ENCODE measurements around the gene COL4A2. TPM values are rescaled to one million over a fixed set of nuclear protein-coding genes. Genes with fewer than 3 reads are reported as not detected.
A peak's percentile ranks its signal among the peaks of the same experiment; 100 is the strongest.

The COL4A2 gene
- polyA plus RNA-seq, 1 donor (not counting 4 experiments of a cell fraction or from before 2014, with no cell fraction given), result 30.7 TPM

DNA sequence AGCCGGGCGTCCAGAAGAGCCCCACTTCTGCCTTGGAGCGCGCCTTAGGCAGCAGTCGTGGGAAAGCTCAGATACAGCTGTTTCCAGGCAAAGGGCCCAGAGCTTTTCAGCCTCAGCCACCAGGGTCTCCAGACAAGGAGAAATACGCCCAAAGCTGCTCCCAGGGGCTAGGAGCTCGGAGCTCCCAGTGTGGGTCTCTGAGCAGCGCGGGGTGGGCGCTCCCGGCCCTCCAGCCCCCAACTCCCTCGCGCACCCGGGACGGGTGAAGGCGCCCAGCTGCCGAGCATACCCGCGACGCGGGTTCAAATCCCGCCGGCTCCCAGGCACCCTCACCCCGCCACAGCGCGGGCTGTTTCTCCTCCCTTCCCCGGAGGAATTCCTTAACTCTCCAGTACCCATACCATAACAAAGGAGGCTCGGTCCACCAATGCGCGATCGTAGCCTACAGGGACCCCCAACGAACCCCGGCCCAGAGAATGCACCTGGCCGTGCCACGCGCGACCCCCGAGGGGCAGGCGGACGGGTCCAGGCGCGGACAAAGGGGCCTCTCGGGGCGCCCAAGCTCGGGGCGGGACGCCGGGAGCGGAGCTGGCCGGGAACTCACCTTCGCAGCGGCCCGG lies 634 bp upstream of the COL4A2 start:
- FAIRE-seq (no peak), DNase-seq (ENCODE audit: low read depth, low spot score) (no peak)
- Histone ChIP-seq H4K20me1 (ENCODE audit: control insufficient read depth, extremely low read depth, insufficient read depth, low read length) (no peaks in the 10 kb centered on the region), H3K27me3 (ENCODE audit: control insufficient read depth, extremely low read depth, insufficient read depth, low read length) (no peaks in the 10 kb centered on the region), H3K4me3 (ENCODE audit: control insufficient read depth in 2 of 3, extremely low read depth in 1 of 3, insufficient read depth in 2 of 3, low read depth in 1 of 3, low read length in 3 of 3) (peak overlapping the region; percentile 74 to 92 (median 79)), H3K4me1 (ENCODE audit: control insufficient read depth, extremely low read depth, insufficient read depth, low read length) (peaks cover 43% of the 10 kb centered on the region), H3K27ac (ENCODE audit: control insufficient read depth, insufficient read depth, low read length) (peak overlapping the region; percentile 54), H3K9me3 (ENCODE audit: control insufficient read depth, low read depth, low read length) (no peaks in the 10 kb centered on the region), H3K4me2 (ENCODE audit: control insufficient read depth, extremely low read depth, insufficient read depth, low read depth, low read length) (peak overlapping the region; percentile 93), H3K79me2 (ENCODE audit: control insufficient read depth, insufficient read depth, low read length) (peaks cover 80% of the 10 kb centered on the region), H3K9ac (ENCODE audit: control insufficient read depth, extremely low read depth, insufficient read depth, low read length) (peak overlapping the region; percentile 80), H3K36me3 (ENCODE audit: control insufficient read depth in 2 of 2, extremely low read depth in 1 of 2, insufficient read depth in 2 of 2, low read length in 2 of 2) (peaks cover 3 to 11% of the 10 kb centered on the region in 2 experiments), H3K9me1 (ENCODE audit: control insufficient read depth, extremely low read depth, insufficient read depth, low read length) (peaks cover 2% of the 10 kb centered on the region), H2AFZ (ENCODE audit: control insufficient read depth, low read length) (peak overlapping the region; percentile 56)
- TF ChIP-seq EZH2 (IDR thresholded peaks at IDR 0.05; ENCODE audit: low read length), result no peak
- TF ChIP-seq, protein P1, sequence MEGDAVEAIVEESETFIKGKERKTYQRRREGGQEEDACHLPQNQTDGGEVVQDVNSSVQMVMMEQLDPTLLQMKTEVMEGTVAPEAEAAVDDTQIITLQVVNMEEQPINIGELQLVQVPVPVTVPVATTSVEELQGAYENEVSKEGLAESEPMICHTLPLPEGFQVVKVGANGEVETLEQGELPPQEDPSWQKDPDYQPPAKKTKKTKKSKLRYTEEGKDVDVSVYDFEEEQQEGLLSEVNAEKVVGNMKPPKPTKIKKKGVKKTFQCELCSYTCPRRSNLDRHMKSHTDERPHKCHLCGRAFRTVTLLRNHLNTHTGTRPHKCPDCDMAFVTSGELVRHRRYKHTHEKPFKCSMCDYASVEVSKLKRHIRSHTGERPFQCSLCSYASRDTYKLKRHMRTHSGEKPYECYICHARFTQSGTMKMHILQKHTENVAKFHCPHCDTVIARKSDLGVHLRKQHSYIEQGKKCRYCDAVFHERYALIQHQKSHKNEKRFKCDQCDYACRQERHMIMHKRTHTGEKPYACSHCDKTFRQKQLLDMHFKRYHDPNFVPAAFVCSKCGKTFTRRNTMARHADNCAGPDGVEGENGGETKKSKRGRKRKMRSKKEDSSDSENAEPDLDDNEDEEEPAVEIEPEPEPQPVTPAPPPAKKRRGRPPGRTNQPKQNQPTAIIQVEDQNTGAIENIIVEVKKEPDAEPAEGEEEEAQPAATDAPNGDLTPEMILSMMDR (optimal IDR thresholded peaks at IDR 0.05 in 1 of 3, IDR thresholded peaks at IDR 0.05 in 1 of 3, conservative IDR thresholded peaks at IDR 0.05 in 1 of 3; ENCODE audit: extremely low read depth in 1 of 3, insufficient read depth in 2 of 3, low read length in 3 of 3), result no peak
- dilution Hi-C loops (cut with MboI; ENCODE audit: extremely low pct_ligation_motif_present, low sequenced_read_pairs), result no loop called here

GRCh38 chr13:110307767-110308655 lies 927 bp downstream of the COL4A2 start:
- Histone ChIP-seq H3K9me1 (ENCODE audit: control insufficient read depth, extremely low read depth, insufficient read depth, low read length) (peaks cover 2% of the 10 kb centered on the region), H3K4me3 (ENCODE audit: control insufficient read depth in 2 of 3, extremely low read depth in 1 of 3, insufficient read depth in 2 of 3, low read depth in 1 of 3, low read length in 3 of 3) (peak overlapping the region; percentile 74 to 92 (median 79)), H3K36me3 (ENCODE audit: control insufficient read depth in 2 of 2, extremely low read depth in 1 of 2, insufficient read depth in 2 of 2, low read length in 2 of 2) (peaks cover 3 to 11% of the 10 kb centered on the region in 2 experiments), H3K9me3 (ENCODE audit: control insufficient read depth, low read depth, low read length) (no peaks in the 10 kb centered on the region), H3K27ac (ENCODE audit: control insufficient read depth, insufficient read depth, low read length) (peak overlapping the region; percentile 54), H3K9ac (ENCODE audit: control insufficient read depth, extremely low read depth, insufficient read depth, low read length) (peak overlapping the region; percentile 80), H2AFZ (ENCODE audit: control insufficient read depth, low read length) (peak overlapping the region; percentile 78), H3K4me1 (ENCODE audit: control insufficient read depth, extremely low read depth, insufficient read depth, low read length) (peaks cover 50% of the 10 kb centered on the region), H4K20me1 (ENCODE audit: control insufficient read depth, extremely low read depth, insufficient read depth, low read length) (no peaks in the 10 kb centered on the region), H3K4me2 (ENCODE audit: control insufficient read depth, extremely low read depth, insufficient read depth, low read depth, low read length) (peak overlapping the region; percentile 93), H3K79me2 (ENCODE audit: control insufficient read depth, insufficient read depth, low read length) (peaks cover 81% of the 10 kb centered on the region), H3K27me3 (ENCODE audit: control insufficient read depth, extremely low read depth, insufficient read depth, low read length) (no peaks in the 10 kb centered on the region)
- FAIRE-seq, result peak; percentile 77
- dilution Hi-C loops (cut with MboI; ENCODE audit: extremely low pct_ligation_motif_present, low sequenced_read_pairs), result no loop called here
- no peak for DNase-seq (ENCODE audit: low read depth, low spot score)
- TF ChIP-seq EZH2 (IDR thresholded peaks at IDR 0.05; ENCODE audit: low read length), result no peak
- TF ChIP-seq, protein P1 (optimal IDR thresholded peaks at IDR 0.05 in 1 of 3, IDR thresholded peaks at IDR 0.05 in 1 of 3, conservative IDR thresholded peaks at IDR 0.05 in 1 of 3; ENCODE audit: extremely low read depth in 1 of 3, insufficient read depth in 2 of 3, low read length in 3 of 3), result no peak

Measured in keratinocyte (primary cell).